Muscle layer of colon (tissue), 2 donors: ENCODE results near the gene PDK2.
"Not testable (repeated sequence)": the region's sequence is repeated elsewhere in the genome, so short reads cannot be mapped to it uniquely, and the experiment has no call there.

Experiments used
- H3K27ac ChIP-seq: one replicate; pipeline ENCODE4 v1.7.0; 2013; ENCODE audit warnings: low read depth, mild to moderate bottlenecking, low read length, moderate library complexity
- H3K27me3 ChIP-seq, 2 donors: one replicate each; pipeline ENCODE4 v1.7.0; 2013; ENCODE audit warnings: low read length in 2 of 2, mild to moderate bottlenecking in 2 of 2; ENCODE audit not compliant: insufficient read depth in 2 of 2, control insufficient read depth in 1 of 2
- H3K36me3 ChIP-seq: one replicate; pipeline ENCODE4 v1.7.0; 2013; ENCODE audit warnings: mild to moderate bottlenecking, low read length; ENCODE audit not compliant: insufficient read depth
- H3K4me1 ChIP-seq: one replicate; pipeline ENCODE4 v1.7.0; 2013; ENCODE audit warnings: mild to moderate bottlenecking, low read length; ENCODE audit not compliant: insufficient read depth
- H3K4me3 ChIP-seq, 2 donors: one replicate each; pipeline ENCODE4 v1.7.0; 2013; ENCODE audit warnings: low read length in 2 of 2, low read depth in 1 of 2, mild to moderate bottlenecking in 1 of 2, moderate library complexity in 1 of 2
- H3K9ac ChIP-seq: one replicate; pipeline ENCODE4 v1.7.0; 2013; ENCODE audit warnings: low read length
- H3K9me3 ChIP-seq: one replicate; pipeline ENCODE4 v1.7.0; 2013; ENCODE audit warnings: mild to moderate bottlenecking, low read length
- donor health status: abdominal sarcoma.
- donor health status: Adenocarcinoma of cecum.

PDK2 gene

GRCh38 chr17:50059759-50060273 is 35.3 kb upstream of the PDK2 start:
- Histone ChIP-seq H3K36me3 (no peaks in the 10 kb centered on the region), H3K4me1 (peaks cover 80% of the 10 kb centered on the region), H3K27ac (peak overlapping the region; percentile 79), H3K9ac (no peak overlapping the region), H3K9me3 (no peaks in the 10 kb centered on the region), H3K27me3 (no peaks in the 10 kb centered on the region), H3K4me3 (peak overlapping the region in 1 of 2 donors; percentile 39)

- H3K4me1 ChIP-seq = peaks cover 82% of the 10 kb centered on the region
- no peaks in the 10 kb centered on the region for H3K9me3 ChIP-seq
- H3K36me3 ChIP-seq = no peaks in the 10 kb centered on the region
- H3K27me3 ChIP-seq = no peaks in the 10 kb centered on the region
- H3K4me3 ChIP-seq = peak overlapping the region; percentile 18 to 39
- H3K9ac ChIP-seq = no peak overlapping the region
- H3K27ac ChIP-seq = peak overlapping the region; percentile 79
Measured at GRCh38 chr17:50060951-50061712, 34.0 kb upstream of the PDK2 start.

GRCh38 chr17:50061713-50062045 is 33.5 kb upstream of the PDK2 start:
- H3K9ac ChIP-seq, H3K36me3 ChIP-seq, H3K9me3 ChIP-seq, H3K27me3 ChIP-seq: not testable (repeated sequence)
- H3K4me1 ChIP-seq = peaks cover 82% of the 10 kb centered on the region
- peak overlapping the region in 1 of 2 donors; percentile 39 for H3K4me3 ChIP-seq
- peak overlapping the region; percentile 79 for H3K27ac ChIP-seq

GRCh38 chr17:50062293-50063243 is 32.6 kb upstream of the PDK2 start:
- H3K27ac ChIP-seq = peak overlapping the region; percentile 64
- H3K9me3 ChIP-seq = no peaks in the 10 kb centered on the region
- no peaks in the 10 kb centered on the region for H3K27me3 ChIP-seq
- peak overlapping the region in 1 of 2 donors; percentile 15 for H3K4me3 ChIP-seq
- peaks cover 78% of the 10 kb centered on the region for H3K4me1 ChIP-seq
- no peak overlapping the region for H3K9ac ChIP-seq
- peaks cover 8% of the 10 kb centered on the region for H3K36me3 ChIP-seq

GRCh38 chr17:50063561-50064252 is 31.4 kb upstream of the PDK2 start:
- Histone ChIP-seq H3K4me3 (no peak overlapping the region), H3K27ac (peak overlapping the region; percentile 64), H3K27me3 (no peaks in the 10 kb centered on the region), H3K9me3 (no peaks in the 10 kb centered on the region), H3K9ac (peak overlapping the region; percentile 39), H3K4me1 (peaks cover 69% of the 10 kb centered on the region), H3K36me3 (peaks cover 17% of the 10 kb centered on the region)

- no peaks in the 10 kb centered on the region for H3K9me3 ChIP-seq
- peaks cover 17% of the 10 kb centered on the region for H3K36me3 ChIP-seq
- H3K9ac ChIP-seq = peak overlapping the region; percentile 39
- peaks cover 62% of the 10 kb centered on the region for H3K4me1 ChIP-seq
- H3K4me3 ChIP-seq = no peak overlapping the region
- H3K27ac ChIP-seq = peak overlapping the region; percentile 64
- no peaks in the 10 kb centered on the region for H3K27me3 ChIP-seq
Measured at GRCh38 chr17:50064253-50065001, 30.7 kb upstream of the PDK2 start.

- Histone ChIP-seq H3K27me3 (no peaks in the 10 kb centered on the region), H3K27ac (peak overlapping the region; percentile 64), H3K36me3 (peaks cover 23% of the 10 kb centered on the region), H3K4me1 (peaks cover 55% of the 10 kb centered on the region), H3K9ac (peak overlapping the region; percentile 24), H3K4me3 (no peak overlapping the region), H3K9me3 (no peaks in the 10 kb centered on the region)
Measured at GRCh38 chr17:50065056-50065455, 30.1 kb upstream of the PDK2 start.

- Histone ChIP-seq H3K27ac (no peak overlapping the region), H3K36me3 (peaks cover 38% of the 10 kb centered on the region), H3K27me3 (no peaks in the 10 kb centered on the region), H3K4me3 (no peak overlapping the region), H3K4me1 (peaks cover 36% of the 10 kb centered on the region), H3K9ac (no peak overlapping the region), H3K9me3 (no peaks in the 10 kb centered on the region)
Measured at GRCh38 chr17:50066995-50067394, 28.2 kb upstream of the PDK2 start.

- Histone ChIP-seq H3K4me3 (no peak overlapping the region), H3K9ac (no peak overlapping the region)
Measured at GRCh38 chr17:50067996-50068395, 27.2 kb upstream of the PDK2 start.

GRCh38 chr17:50070908-50071680 is 24.1 kb upstream of the PDK2 start:
- Histone ChIP-seq H3K36me3 (peaks cover 76% of the 10 kb centered on the region), H3K4me1 (no peaks in the 10 kb centered on the region)

More at GRCh38 chr17:50067996-50068395, 27.2 kb upstream of the PDK2 start:
- Histone ChIP-seq H3K27me3 (no peaks in the 10 kb centered on the region), H3K9me3 (no peaks in the 10 kb centered on the region), H3K27ac (no peak overlapping the region), H3K4me1 (peaks cover 26% of the 10 kb centered on the region), H3K36me3 (peaks cover 47% of the 10 kb centered on the region)

More at GRCh38 chr17:50070908-50071680, 24.1 kb upstream of the PDK2 start:
- Histone ChIP-seq H3K9me3 (no peaks in the 10 kb centered on the region), H3K9ac (no peak overlapping the region), H3K4me3 (no peak overlapping the region), H3K27ac (no peak overlapping the region), H3K27me3 (no peaks in the 10 kb centered on the region)
